Measurements from ENCODE around the gene LCA5.

DNA sequence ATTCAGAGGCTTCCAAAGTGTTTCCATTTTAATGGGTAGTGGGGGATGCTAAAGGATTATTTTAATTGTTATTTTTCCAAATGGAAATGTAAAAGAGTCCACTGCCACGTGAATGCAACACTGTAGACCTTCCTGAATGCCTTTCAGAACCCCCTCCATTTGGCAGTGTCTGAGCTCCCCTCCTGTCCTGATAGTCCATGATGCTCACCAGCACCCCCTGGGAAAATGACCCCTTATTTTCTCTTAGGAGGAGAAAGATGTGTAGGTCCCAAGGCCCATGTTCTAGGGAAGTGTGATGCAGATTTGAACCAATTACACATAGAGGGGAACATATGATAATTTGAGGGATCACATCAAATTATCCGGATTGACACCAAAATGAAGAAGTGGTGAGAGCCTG is 47.1 kb upstream of the LCA5 start:
- TF ChIP-seq, protein P1, sequence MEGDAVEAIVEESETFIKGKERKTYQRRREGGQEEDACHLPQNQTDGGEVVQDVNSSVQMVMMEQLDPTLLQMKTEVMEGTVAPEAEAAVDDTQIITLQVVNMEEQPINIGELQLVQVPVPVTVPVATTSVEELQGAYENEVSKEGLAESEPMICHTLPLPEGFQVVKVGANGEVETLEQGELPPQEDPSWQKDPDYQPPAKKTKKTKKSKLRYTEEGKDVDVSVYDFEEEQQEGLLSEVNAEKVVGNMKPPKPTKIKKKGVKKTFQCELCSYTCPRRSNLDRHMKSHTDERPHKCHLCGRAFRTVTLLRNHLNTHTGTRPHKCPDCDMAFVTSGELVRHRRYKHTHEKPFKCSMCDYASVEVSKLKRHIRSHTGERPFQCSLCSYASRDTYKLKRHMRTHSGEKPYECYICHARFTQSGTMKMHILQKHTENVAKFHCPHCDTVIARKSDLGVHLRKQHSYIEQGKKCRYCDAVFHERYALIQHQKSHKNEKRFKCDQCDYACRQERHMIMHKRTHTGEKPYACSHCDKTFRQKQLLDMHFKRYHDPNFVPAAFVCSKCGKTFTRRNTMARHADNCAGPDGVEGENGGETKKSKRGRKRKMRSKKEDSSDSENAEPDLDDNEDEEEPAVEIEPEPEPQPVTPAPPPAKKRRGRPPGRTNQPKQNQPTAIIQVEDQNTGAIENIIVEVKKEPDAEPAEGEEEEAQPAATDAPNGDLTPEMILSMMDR (IDR thresholded peaks at IDR 0.05), result no peak
- no peak for TF ChIP-seq EZH2 (IDR thresholded peaks at IDR 0.05; ENCODE audit: borderline replicate concordance, insufficient read depth, low read depth, low read length, poor library complexity, severe bottlenecking)

Data from B cell (primary cell).